GM18517 (cell line): ENCODE data around the gene SLC6A8.
"Not testable (repeated sequence)": the region's sequence is repeated elsewhere in the genome, so short reads cannot be mapped to it uniquely, and the experiment has no call there.

Experiments used
- ATAC-seq: cut with Tn5 transposase; IDR thresholded peaks from one replicate; pipeline ENCODE4 v1.9.1; 2021; ENCODE audit warnings: mild to moderate bottlenecking, moderate library complexity; ENCODE audit not compliant: unreplicated experiment

SLC6A8 gene

GRCh38 chrX:153705403-153706060 lies 17.8 kb downstream of the SLC6A8 start:
- not testable (repeated sequence) for ATAC-seq

- no peak for ATAC-seq
These were observed 19.1 kb downstream of the SLC6A8 start for GRCh38 chrX:153706799-153707198.

DNA sequence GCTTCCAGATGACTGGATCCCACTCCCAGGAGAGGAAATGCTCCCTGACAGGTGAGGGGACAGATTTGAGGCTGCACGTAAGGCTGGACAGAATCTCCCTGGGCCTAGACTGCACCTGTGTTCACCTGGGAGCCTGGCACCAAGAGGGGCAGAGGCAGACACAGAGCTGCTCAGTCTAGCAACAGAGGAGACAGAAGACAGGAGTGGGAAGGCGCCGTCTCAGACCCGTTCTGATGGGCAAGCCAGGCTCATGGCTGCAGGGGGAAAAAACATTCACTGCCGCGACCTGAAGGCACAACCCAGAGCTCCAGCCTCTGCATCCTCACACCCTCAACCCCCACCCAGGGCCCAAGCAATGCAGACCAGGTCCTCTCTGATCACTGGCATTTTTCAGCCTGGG lies 19.7 kb downstream of the SLC6A8 start:
- ATAC-seq: no peak

- no peak for ATAC-seq
These were observed 20.7 kb downstream of the SLC6A8 start for GRCh38 chrX:153708415-153708814.

GRCh38 chrX:153709726-153710674 lies 22.3 kb downstream of the SLC6A8 start:
- ATAC-seq: no peak

- no peak for ATAC-seq
These were observed 26.5 kb downstream of the SLC6A8 start for GRCh38 chrX:153714256-153714655.

DNA sequence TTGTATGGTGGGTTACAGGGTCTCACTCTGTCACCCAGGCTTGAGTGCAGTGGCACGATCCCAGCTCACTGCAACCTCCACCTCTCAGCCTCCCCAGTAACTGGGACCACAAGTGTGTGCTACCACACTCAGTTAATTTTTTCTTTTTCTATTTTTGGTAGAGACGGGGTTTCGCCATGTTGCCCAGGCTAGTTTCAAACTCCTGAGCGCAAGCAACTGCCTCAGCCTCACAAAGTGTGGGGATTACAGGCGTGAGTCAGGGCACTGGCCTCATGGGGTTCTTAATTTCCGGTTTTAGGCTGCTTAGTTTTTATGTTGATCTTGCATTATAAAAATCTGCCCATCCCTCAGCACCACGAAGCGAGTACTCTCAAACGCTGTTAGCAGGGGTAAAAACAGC lies 29.7 kb downstream of the SLC6A8 start:
- no peak for ATAC-seq

DNA sequence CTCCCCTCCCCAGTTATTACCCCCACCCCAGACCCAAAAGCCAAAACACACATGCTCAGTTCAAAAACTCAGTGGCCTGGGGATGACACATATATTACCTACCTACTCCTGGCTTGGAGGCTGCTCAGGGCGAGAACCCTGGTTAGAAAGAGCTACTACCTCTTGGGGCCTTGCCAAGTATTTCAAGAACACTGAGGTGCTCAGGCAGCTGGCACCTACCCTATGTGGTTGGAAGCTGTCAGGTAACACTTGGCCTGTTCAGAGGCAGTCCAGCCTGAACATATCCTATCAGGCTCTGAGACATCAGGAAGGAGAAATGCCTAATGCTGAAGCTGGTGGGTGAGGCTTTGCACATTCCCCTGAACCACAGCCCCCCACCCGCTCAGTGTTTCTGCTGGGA lies 31.5 kb downstream of the SLC6A8 start:
- ATAC-seq: no peak

- ATAC-seq: no peak
These were observed 32.0 kb downstream of the SLC6A8 start for GRCh38 chrX:153719701-153720100.

DNA sequence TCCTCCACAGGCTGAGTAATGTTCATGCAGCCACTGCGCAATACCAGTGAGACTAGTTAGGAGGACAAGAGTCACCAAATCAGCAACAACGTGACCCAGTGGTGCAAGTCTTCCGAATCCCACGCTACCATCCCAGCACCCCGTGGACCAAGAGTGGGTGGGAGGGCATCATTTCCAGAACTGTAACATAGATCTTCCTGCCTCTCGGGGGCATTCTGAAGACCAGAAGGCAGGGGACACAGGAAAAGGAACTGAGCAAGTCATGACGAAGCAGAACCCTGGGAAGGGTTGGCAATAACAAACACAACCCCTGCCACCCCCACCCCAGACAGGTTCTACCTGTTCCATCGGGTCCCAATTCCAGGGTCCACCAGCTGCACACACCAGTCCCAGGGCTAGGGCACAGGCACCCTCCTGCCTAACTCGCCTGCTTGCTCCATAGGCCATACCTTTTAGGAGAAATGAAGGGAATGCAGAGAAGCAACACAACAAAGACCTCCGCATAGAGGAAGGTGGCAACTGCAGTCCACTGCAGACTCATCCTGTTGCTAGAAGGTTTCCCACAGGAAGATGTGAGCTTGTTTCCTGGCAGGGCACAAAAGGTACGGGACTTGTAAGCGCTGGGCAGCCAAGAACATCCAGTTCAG lies 35.1 kb downstream of the SLC6A8 start:
- ATAC-seq: no peak

- ATAC-seq: peak; percentile 38
These were observed 35.9 kb downstream of the SLC6A8 start for GRCh38 chrX:153723351-153724251.

DNA sequence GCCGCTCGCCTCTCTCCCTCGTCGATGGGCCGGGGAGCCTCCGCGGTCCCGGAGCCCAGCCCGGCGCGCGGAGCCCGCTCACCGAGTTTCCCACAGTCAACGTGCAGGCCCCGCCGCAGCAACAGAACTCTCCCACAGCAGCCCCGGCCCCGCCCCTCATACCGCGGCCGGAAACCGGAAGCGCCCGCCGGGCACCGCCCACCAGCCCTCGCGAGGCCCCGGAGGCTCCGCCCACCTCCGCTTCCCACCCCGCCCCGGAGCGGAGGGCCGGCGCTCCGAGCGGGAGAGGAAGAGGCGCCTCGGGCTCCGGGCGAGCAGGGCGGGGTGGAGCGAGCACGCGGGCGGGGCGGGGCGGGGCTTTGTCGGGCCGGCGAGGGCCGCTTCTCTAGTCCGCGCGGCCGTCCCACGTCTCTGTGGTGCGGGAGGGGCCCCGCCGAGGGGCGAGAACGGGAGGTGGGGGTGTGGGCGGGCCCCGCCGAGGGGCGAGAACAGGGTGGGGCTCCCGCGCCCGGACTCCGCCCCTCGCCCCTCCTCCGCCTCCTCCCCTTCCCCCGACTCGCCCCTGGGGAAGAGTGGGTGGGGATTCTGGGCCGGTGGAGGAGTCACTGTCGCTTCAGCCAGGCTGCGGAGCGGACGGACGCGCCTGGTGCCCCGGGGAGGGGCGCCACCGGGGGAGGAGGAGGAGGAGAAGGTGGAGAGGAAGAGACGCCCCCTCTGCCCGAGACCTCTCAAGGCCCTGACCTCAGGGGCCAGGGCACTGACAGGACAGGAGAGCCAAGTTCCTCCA lies 36.7 kb downstream of the SLC6A8 start, which contains the start of the genes ABCD1 and BCAP31:
ABCD1 (plus strand) TSS at position 605 of the 787 bp plus-strand sequence. CDS start 411 bp downstream, outside the sequence.
BCAP31 (minus strand) TSS at position 136 of the 787 bp plus-strand sequence. CDS start 1,143 bp downstream, outside the sequence.
- peak; percentile 49 for ATAC-seq

DNA sequence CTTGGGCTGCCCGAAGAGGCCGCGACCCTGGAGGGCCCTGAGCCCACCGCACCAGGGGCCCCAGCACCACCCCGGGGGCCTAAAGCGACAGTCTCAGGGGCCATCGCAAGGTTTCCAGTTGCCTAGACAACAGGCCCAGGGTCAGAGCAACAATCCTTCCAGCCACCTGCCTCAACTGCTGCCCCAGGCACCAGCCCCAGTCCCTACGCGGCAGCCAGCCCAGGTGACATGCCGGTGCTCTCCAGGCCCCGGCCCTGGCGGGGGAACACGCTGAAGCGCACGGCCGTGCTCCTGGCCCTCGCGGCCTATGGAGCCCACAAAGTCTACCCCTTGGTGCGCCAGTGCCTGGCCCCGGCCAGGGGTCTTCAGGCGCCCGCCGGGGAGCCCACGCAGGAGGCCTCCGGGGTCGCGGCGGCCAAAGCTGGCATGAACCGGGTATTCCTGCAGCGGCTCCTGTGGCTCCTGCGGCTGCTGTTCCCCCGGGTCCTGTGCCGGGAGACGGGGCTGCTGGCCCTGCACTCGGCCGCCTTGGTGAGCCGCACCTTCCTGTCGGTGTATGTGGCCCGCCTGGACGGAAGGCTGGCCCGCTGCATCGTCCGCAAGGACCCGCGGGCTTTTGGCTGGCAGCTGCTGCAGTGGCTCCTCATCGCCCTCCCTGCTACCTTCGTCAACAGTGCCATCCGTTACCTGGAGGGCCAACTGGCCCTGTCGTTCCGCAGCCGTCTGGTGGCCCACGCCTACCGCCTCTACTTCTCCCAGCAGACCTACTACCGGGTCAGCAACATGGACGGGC lies 37.5 kb downstream of the SLC6A8 start:
- peak; percentile 6 for ATAC-seq

DNA sequence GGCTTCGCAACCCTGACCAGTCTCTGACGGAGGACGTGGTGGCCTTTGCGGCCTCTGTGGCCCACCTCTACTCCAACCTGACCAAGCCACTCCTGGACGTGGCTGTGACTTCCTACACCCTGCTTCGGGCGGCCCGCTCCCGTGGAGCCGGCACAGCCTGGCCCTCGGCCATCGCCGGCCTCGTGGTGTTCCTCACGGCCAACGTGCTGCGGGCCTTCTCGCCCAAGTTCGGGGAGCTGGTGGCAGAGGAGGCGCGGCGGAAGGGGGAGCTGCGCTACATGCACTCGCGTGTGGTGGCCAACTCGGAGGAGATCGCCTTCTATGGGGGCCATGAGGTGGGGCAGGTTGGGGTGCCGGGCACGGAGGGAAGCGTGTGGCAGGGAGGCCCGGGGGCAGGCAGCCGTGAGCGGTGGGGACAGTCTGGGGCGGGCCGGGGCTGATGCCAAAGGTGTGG lies 38.1 kb downstream of the SLC6A8 start:
- no peak for ATAC-seq

DNA sequence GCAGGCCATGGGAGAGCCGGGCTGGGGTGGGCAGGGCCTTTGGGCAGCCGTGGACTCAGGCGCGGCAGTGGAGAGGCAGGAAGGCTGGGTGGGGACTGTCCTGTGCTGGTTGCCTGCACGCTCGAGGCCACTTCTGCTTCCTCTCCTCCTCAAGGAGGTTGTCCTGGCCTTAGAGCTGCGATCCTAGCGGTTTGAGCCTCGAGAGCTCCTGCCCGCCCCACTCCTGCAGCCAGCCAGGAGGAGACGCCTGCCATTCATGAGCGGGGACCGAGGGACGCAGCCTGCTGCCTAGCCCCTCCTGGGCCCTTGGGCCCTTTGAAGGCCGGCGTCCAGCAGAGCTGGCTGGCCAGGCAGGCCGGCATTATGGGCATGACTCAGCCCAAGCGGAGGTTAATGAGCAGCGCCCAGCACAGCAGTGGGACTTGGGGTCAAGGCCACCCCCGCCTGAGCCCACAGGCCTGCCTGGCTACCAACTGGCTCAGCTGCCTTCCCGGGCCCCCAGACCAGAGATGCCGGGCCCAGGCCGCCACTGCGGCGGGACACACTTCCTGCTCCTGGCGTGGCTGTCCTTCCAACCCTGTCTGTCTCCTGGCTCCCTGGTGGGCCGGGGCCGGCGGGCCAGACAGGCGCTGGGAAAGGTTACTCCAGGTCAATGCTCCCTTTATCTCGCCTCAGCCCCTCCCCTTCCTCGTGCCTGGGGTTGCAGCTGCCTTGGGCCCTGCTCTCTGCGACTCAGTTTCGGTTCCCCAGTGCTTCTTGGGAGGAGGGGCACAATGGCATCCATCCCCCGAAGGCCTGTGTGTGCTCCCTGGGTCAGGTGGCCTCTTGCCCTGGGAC lies 38.8 kb downstream of the SLC6A8 start:
- ATAC-seq: peak; percentile 55

DNA sequence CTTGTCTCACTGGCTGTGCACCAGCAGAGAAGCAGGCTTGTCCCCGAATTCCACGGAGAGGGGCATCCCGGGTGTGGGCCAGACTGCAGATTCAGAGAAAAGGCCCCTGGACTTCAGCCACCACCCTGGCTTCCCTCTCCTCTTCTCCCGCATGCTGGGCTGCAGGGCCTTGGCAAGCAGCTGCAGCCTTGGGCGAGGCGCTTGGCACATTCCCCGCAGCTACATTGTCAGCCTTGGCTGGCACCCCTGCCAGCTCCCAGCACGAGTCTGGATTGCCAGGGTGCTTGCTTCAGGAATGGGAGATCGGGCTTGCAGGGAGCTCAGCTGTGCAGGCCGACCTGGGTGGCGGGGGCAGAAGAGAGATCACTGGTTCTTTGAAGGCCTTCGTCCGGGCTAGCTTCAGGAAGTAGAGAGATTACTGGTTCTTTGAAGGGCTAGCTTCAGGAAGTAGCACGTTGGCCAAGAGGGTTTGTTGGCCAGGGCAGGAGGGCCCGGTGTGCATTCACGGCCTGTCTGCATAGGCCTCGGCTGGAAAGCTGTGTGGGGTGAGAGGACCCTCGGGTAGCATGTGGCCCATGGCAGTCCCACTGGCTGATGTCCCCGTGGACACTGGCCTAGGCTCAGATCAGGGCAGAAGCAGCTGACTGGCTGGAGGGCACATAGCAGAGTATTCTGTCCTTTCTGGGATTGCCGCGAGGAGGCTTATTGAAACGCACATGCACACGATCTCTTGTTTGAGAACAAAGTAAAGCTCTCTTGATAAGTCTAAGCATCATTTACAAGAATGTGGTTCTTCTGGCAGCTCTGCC lies 39.6 kb downstream of the SLC6A8 start:
- no peak for ATAC-seq

DNA sequence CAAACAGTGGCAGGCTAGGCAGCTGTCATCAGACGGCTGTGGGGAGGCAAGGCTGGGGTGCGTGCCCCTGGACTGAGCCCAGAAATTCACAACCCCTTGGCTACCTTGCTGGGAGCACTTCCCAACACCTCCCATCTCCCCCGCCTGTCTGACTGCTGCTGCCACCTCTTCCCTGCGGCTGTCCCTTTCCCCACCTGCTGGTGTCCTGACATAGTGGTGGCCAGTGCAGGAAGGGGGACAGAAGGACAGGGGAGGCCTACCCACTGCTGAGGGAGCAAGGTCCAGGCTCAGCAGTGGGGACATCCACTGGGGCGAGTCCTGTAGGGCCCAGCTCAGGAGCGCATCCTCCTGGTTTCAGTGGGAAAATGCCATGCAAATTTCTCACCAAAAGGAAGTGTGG lies 40.4 kb downstream of the SLC6A8 start:
- ATAC-seq: no peak
